Colonic mucosa (tissue), 4 donors: Measurements from ENCODE around the gene MRC2. TPM values are rescaled to one million over a fixed set of nuclear protein-coding genes. Genes with fewer than 3 reads are reported as not detected.
"Not testable (repeated sequence)": the region's sequence is repeated elsewhere in the genome, so short reads cannot be mapped to it uniquely, and the experiment has no call there.

Source experiments
- DNase-seq: peaks from one replicate; pipeline ENCODE4 v3.0.0-alpha.2; 2020
- H3K27ac ChIP-seq: fragments of 200-600 bp; one replicate; pipeline ENCODE4 v1.8.0; 2021
- H3K27me3 ChIP-seq: fragments of 200-600 bp; one replicate; pipeline ENCODE4 v1.8.0; 2021
- H3K36me3 ChIP-seq: fragments of 200-600 bp; one replicate; pipeline ENCODE4 v1.8.0; 2021
- H3K4me1 ChIP-seq: fragments of 200-600 bp; one replicate; pipeline ENCODE4 v1.8.0; 2021; ENCODE audit warnings: mild to moderate bottlenecking
- H3K4me3 ChIP-seq: fragments of 200-600 bp; one replicate; pipeline ENCODE4 v1.8.0; 2021
- H3K9ac ChIP-seq, 2 donors: one replicate each; pipeline ENCODE4 v1.7.0; 2013; ENCODE audit warnings: control low read depth in 2 of 2, low read depth in 2 of 2, low read length in 2 of 2
- H3K9me3 ChIP-seq: fragments of 200-600 bp; one replicate; pipeline ENCODE4 v1.8.0; 2021
- intact Hi-C: fragments of 100-400 bp; cut with DNase I; formaldehyde crosslinking; loops from one replicate; pipeline ENCODE4 v1.14.1; 2022
- total RNA-seq, 2 donors: library from RNA; stranded (reverse); fragmentation: NEBNext Ultra II Directional in 1 of 2; extraction: Animal tissue kit (Norgen Biotek cat#: 25700) in 1 of 2; gene quantifications; one replicate each; pipeline ENCODE4 v1.2.1, GENCODE V29; 2021
- TF ChIP-seq, protein P1 (sequence below): fragments of 200-600 bp; IDR thresholded peaks from one replicate; pipeline ENCODE4 v1.8.0; 2022; ENCODE audit warnings: antibody characterized with exemption, mild to moderate bottlenecking
- donor health status: healthy.
- donor health status: DM: no; HTN: no; CAD: no.
- donor health status: DM: no; HTN: no; CAD: no.

Gene MRC2
- total RNA-seq, 2 donors from 2014 or later = 6.4 to 10.9 TPM

DNA sequence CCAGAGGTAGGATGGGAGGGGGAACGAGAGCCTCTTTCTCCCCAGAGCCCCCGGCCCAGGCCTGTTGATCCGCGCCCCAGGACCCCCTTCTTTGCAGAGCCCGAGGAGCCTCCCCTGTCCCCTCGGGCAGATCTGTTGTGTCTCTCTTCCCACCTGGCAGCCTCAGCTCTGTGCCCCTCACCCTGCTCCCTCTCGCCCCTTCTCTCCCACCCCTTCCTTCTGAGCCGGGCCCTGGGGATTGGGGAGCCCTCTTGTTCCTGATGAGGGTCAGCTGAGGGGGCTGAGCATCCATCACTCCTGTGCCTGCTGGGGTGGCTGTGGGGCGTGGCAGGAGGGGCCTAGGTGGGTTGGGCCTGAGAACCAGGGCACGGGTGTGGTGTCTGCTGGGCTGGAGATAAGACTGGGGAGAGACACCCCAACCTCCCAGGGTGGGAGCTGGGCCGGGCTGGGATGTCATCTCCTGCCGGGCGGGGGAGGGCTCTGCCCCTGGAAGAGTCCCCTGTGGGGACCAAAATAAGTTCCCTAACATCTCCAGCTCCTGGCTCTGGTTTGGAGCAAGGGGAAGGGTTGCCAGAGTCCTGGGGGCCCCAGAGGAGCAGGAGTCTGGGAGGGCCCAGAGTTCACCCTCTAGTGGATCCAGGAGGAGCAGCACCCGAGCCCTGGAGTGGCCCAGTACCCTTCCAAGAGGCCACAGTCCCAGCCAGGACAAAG is 65.4 kb downstream of the MRC2 start:
- intact Hi-C loops = no loop called here
- no peaks in the 10 kb centered on the region for H3K9me3 ChIP-seq
- no peak for DNase-seq
- no peak overlapping the region for H3K9ac ChIP-seq
- H3K27me3 ChIP-seq = no peaks in the 10 kb centered on the region
- H3K4me3 ChIP-seq = no peak overlapping the region
- TF ChIP-seq, protein P1, sequence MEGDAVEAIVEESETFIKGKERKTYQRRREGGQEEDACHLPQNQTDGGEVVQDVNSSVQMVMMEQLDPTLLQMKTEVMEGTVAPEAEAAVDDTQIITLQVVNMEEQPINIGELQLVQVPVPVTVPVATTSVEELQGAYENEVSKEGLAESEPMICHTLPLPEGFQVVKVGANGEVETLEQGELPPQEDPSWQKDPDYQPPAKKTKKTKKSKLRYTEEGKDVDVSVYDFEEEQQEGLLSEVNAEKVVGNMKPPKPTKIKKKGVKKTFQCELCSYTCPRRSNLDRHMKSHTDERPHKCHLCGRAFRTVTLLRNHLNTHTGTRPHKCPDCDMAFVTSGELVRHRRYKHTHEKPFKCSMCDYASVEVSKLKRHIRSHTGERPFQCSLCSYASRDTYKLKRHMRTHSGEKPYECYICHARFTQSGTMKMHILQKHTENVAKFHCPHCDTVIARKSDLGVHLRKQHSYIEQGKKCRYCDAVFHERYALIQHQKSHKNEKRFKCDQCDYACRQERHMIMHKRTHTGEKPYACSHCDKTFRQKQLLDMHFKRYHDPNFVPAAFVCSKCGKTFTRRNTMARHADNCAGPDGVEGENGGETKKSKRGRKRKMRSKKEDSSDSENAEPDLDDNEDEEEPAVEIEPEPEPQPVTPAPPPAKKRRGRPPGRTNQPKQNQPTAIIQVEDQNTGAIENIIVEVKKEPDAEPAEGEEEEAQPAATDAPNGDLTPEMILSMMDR = no peak
- no peaks in the 10 kb centered on the region for H3K4me1 ChIP-seq
- no peaks in the 10 kb centered on the region for H3K36me3 ChIP-seq
- H3K27ac ChIP-seq = no peak overlapping the region

DNA sequence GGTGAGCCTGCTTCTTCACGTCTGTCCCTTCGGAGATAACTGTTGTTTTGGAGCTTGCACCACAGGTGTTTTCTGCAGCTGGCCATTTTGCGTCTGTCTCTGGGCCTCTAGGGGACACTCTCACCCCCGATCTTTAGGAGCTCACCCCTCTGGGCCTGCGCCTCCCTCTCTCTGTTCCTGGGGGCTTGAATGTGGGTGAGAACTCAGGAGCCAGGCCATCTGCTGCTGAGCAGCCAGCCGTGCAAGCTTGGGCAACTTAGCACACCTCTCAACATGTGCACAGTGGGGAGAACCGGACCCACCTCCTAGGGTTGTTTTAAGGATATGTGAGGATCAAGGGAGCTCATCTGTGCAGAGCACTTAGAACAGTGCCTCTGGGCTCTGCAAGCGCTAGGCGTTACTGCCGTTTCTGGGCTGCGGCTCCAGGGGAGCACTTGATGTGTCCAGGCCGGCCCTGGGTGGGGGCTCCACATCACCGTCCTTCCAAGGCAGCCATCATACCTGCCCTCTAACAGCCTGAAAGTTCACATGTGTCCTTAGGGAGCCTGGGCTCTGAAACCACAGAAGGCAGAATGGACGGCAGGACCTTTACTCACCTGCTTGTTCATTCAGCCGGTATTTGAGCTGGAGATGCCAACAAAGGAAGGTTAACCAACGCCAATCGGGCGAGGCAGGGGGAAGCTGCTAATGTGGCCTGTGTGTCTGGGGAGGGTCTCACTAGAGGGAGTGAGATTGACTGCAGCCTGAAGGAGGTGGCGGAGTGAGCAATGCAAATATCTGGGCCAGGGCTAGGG is 66.3 kb downstream of the MRC2 start:
- H3K9me3 ChIP-seq = no peaks in the 10 kb centered on the region
- H3K4me3 ChIP-seq = no peak overlapping the region
- no peaks in the 10 kb centered on the region for H3K36me3 ChIP-seq
- intact Hi-C loops = no loop called here
- TF ChIP-seq, protein P1 = no peak
- H3K9ac ChIP-seq = no peak overlapping the region
- H3K27me3 ChIP-seq = no peaks in the 10 kb centered on the region
- no peak for DNase-seq
- H3K27ac ChIP-seq = no peak overlapping the region
- H3K4me1 ChIP-seq = no peaks in the 10 kb centered on the region

DNA sequence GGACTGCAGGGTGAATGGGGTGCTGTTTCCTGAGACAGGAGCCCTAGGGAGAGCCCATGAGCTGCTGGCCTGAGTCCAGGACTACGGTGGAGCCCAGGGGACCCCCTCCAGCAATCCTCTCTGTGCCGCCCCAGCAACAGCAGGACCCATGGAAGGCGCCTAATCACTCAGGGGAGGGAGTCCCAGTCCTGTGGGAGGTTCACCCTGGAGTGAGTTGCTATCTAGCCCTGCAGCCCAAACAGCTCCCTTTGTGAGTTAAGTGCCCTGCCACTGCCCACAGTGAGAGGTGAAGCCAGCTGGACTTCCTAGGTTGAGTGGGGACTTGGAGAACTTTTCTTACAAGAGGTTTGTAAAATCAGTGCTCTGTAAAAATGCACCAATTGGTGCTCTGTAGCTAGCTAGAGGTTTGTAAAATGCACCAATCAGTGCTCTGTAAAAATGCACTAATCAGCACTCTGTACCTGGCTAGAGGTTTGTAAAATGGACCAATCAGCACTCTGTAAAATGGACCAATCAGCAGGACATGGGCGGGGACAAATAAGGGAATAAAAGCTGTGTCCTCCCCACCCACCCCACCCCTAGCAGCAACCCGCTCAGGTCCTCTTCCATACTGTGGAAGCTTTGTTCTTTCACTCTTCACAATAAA is 67.7 kb downstream of the MRC2 start:
- H3K27ac ChIP-seq, DNase-seq, H3K9me3 ChIP-seq, H3K4me3 ChIP-seq, intact Hi-C loops, H3K36me3 ChIP-seq, H3K4me1 ChIP-seq, H3K9ac ChIP-seq, H3K27me3 ChIP-seq: not testable (repeated sequence)

DNA sequence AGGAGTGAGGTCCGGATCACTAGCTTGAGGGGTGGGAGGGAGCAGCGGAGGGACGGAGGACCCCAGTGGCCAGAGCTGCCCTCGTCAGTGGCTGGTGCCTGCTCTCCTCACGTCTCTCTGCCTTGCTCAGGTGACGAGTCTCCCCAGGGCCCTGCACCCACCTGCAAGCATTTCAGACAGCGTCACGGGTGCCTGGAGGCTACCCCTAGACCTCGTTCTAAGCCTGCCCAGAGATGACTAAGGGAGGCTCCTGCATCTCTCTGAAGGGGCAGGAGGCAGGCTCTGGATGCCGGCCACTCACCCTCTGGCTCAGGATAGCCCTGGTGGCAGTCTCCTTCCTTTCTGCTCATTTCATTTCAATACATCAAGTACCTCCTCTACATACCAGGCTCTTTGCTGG is 68.8 kb downstream of the MRC2 start:
- TF ChIP-seq, protein P1 = no peak
- Histone ChIP-seq H3K4me1 (no peaks in the 10 kb centered on the region), H3K27ac (no peak overlapping the region), H3K9me3 (no peaks in the 10 kb centered on the region), H3K36me3 (no peaks in the 10 kb centered on the region), H3K4me3 (no peak overlapping the region), H3K27me3 (no peaks in the 10 kb centered on the region), H3K9ac (no peak overlapping the region)
- intact Hi-C loops = no loop called here
- DNase-seq = no peak

DNA sequence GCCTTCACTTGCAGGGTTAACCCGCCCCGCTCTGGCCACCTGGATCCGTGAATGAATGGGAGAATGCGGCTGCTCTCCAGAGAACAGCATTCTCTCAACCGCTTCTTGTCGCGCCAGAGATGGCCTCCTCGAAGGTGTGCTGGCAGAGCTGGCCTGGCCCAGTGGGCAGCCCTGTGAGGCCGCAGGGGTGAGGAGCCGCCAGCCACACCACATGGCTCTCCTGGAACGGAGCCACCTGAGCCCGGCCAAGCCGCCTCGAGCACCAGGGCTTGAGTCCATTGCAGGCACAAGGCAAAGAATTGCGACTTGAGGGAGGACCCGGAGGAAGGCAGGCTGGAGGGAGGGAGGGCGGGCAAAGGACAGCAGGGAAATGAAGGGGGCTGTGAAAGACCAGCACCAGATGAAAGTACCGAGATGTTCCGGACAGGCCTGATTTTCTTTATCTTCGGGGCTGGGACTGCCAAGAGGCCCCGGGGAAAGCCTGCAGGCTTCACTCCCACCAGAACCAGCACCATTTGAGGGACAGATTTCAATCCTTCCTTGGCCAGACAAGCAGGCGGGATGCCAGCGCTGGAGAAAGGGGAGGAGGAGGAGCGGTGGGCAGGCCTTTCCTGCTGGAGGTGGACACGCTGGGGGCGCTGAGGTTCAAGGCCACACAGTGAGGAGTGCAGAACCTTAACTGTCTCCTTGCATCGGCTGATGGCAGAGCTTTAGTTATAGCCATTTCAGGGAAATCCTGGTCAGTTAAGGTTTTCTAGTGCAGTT is 69.4 kb downstream of the MRC2 start:
- TF ChIP-seq, protein P1 = no peak
- Histone ChIP-seq H3K9me3 (no peaks in the 10 kb centered on the region), H3K36me3 (no peaks in the 10 kb centered on the region), H3K4me1 (no peaks in the 10 kb centered on the region), H3K27me3 (no peaks in the 10 kb centered on the region), H3K9ac (no peak overlapping the region), H3K4me3 (no peak overlapping the region), H3K27ac (no peak overlapping the region)
- intact Hi-C loops = no loop called here
- no peak for DNase-seq

DNA sequence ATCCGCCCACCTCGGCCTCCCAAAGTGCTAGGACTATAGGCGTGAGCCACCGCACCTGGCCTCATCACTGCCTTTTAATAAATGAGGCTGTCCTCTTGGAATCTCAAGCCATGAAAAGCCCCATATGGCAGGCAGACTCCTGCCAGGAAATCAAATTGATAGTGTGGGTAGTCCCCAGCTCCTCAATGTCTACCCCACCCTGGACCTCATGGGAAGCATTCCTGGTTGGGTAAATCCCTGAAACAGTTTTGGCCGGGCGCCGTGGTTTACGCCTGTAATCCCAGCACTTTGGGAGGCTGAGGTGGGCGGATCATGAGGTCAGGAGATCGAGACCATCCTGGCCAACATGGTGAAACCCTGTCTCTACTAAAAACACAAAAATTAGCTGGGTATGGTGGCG is 71.0 kb downstream of the MRC2 start:
- H3K9me3 ChIP-seq, H3K27me3 ChIP-seq, H3K9ac ChIP-seq, H3K4me1 ChIP-seq, H3K36me3 ChIP-seq, intact Hi-C loops, DNase-seq, H3K27ac ChIP-seq, H3K4me3 ChIP-seq: not testable (repeated sequence)
